Neural crest cell (in vitro differentiated cells): ENCODE measurements around the gene LSR. TPM values are rescaled to one million over a fixed set of nuclear protein-coding genes. Genes with fewer than 3 reads are reported as not detected.

Experiments used
- DNase-seq: peaks from one replicate; pipeline ENCODE4 v3.0.0; 2021; ENCODE audit warnings: low read depth, mixed read lengths, low spot score
- H3K27ac Mint-ChIP-seq: one replicate; pipeline ENCODE4 v1.8.0; 2021; ENCODE audit warnings: mild to moderate bottlenecking, mixed read lengths; ENCODE audit not compliant: unreplicated experiment
- H3K27me3 Mint-ChIP-seq: 2 replicates; pipeline ENCODE4 v1.8.0; 2021; ENCODE audit warnings: low read depth, mild to moderate bottlenecking, mixed read lengths
- H3K36me3 Mint-ChIP-seq: 2 replicates; pipeline ENCODE4 v1.8.0; 2021; ENCODE audit warnings: low read depth, mild to moderate bottlenecking, mixed read lengths
- H3K4me1 Mint-ChIP-seq: 2 replicates; pipeline ENCODE4 v1.8.0; 2021; ENCODE audit warnings: mixed read lengths
- H3K4me3 Mint-ChIP-seq: one replicate; pipeline ENCODE4 v1.8.0; 2021; ENCODE audit warnings: mild to moderate bottlenecking, mixed read lengths
- H3K9me3 Mint-ChIP-seq: 2 replicates; pipeline ENCODE4 v1.8.0; 2021; ENCODE audit warnings: mixed read lengths
- CTCF ChIP-seq: fragments of 200-600 bp; sonication (generic); conservative IDR thresholded peaks from 2 replicates; pipeline ENCODE4 v1.5.0; 2021; ENCODE audit warnings: antibody characterized with exemption, mild to moderate bottlenecking
- total RNA-seq: library from RNA; stranded (reverse); gene quantifications from 2 replicates; pipeline ENCODE4 v1.2.1, GENCODE V29; 2021

Gene LSR
- total RNA-seq, 1 donor from 2014 or later = 3.5 TPM

DNA sequence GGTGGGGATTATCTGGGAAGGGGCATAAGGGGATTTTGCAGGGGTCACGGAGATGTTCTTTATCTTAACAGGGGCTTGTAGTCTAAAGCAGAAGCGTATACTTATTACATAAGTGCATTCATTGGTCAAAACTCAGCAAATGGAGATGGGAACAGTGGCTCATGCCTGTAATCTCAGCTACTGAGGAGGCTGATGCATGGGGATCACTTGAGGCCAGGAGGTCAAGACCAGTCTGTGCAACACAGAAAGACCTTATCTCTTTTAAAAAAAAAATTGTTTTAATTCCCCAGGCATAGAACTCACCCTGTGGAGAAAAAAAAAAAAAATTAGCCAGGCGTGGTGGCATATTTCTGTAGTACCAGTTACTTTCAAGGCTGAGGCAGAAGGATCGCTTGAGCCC lies 39.2 kb upstream of the LSR start:
- Mint-ChIP-seq H3K27ac (no peak overlapping the region), H3K9me3 (no peaks in the 10 kb centered on the region), H3K4me3 (no peak overlapping the region), H3K27me3 (no peaks in the 10 kb centered on the region), H3K36me3 (no peaks in the 10 kb centered on the region), H3K4me1 (no peaks in the 10 kb centered on the region)
- no peak for TF ChIP-seq CTCF
- DNase-seq = no peak

DNA sequence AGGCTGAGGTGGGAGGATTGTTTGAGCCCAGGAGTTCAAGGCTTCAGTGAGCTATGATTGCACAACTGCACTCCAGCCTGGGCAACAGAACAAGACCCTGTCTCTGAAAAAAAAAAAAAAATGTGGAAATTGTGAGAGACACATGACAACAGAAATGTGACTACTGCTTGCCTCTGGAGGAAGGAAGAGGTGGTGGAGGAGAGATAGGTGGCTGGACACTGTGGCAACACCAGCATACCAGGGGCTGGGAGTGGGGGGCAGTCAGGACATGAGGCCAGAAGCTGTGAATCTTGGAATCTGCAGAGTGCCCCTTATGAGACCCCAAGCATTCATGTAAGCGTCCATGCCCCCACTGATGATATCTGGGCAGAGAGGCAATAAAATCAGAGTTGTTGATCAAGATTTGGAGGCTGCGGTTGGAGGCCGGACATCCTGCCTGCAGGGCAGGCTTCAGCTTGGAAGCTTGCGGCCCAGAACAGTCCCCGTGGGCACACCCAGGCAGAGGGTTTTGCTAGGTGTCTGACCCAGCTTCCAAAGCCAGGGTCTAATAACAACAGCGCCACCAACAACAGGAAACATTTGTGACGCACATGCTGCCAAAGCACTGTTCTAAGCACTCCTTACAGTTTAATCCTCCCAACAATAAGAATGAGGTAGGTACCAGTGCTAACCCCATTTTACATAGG lies 37.1 kb upstream of the LSR start:
- Mint-ChIP-seq H3K9me3 (peaks cover 2% of the 10 kb centered on the region), H3K27me3 (no peaks in the 10 kb centered on the region), H3K27ac (no peak overlapping the region), H3K36me3 (no peaks in the 10 kb centered on the region), H3K4me1 (no peaks in the 10 kb centered on the region), H3K4me3 (no peak overlapping the region)
- no peak for DNase-seq
- no peak for TF ChIP-seq CTCF

DNA sequence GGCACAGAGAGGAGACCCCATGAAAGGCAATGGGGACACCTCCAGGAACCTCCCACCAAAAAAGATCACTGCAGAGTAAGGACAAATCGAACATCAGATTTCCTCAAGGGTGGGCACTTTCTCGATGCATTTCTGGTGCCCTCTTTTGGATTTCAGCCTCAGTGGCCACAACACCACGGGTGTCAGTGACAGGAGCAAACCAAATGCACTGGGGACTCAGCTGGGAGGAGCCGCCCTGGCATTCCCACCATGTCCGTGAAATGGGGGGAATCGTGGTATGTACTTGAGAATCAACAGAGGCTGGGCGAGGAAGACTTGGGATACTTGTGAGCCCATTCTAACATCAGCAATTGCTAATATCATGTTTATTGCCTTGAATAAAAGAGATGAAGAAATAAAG lies 36.6 kb upstream of the LSR start:
- Mint-ChIP-seq H3K36me3 (no peaks in the 10 kb centered on the region), H3K27me3 (no peaks in the 10 kb centered on the region), H3K4me3 (no peak overlapping the region), H3K9me3 (peaks cover 3% of the 10 kb centered on the region), H3K4me1 (no peaks in the 10 kb centered on the region), H3K27ac (no peak overlapping the region)
- TF ChIP-seq CTCF = no peak
- DNase-seq = no peak

DNA sequence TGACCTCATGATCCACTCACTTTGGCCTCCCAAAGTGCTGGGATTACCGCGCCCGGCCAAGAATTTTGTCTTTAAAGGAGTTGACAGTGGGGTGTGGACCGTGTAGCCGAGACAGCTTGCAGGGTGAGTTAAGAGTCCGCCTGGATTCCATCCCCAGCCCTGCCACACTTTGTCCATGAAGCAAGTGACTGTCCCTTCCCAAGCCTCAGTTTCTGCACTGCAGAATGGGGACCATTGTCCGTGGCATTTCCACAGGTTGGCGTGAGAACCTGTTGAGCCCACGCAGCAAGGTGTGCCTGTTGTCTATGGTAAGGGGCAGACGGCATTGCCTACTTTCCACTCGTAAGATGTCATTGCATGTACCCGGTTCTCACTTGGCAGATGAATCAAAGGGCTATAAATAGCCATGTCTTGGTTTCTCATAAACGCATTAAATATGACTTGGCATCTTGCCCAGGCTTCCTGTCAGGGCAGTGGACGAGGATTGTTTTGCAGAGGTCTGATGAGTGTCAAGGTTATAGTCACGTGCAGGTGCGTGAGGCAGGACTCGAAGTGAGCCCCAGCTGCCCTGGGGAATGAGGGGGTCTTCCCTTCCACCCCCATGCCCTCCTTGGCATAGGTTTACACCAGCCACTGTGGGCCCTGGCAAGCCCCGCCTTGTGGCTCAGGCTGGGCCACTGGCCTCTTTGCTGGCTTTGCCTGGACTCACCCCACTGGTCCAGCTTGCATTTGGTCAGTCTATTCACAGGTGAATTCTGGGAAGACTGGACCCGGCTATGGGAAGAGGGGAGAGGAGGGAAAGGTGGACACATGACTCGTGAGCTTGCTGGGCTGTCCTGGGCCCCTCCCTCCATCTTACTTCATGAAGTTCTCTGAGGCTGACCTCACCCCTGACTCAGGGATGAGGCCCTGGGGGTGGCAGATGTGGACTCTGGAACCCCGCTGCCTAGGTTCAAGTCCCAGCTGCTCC lies 34.9 kb upstream of the LSR start:
- no peak overlapping the region for H3K27ac Mint-ChIP-seq
- H3K27me3 Mint-ChIP-seq = no peaks in the 10 kb centered on the region
- DNase-seq = no peak
- no peak for TF ChIP-seq CTCF
- peaks cover 8% of the 10 kb centered on the region for H3K9me3 Mint-ChIP-seq
- H3K4me3 Mint-ChIP-seq = no peak overlapping the region
- H3K4me1 Mint-ChIP-seq = no peaks in the 10 kb centered on the region
- H3K36me3 Mint-ChIP-seq = no peaks in the 10 kb centered on the region

GRCh38 chr19:35214766-35215422 lies 33.9 kb upstream of the LSR start:
- no peak overlapping the region for H3K27ac Mint-ChIP-seq

More at GRCh38 chr19:35214766-35215422, 33.9 kb upstream of the LSR start:
- H3K36me3 Mint-ChIP-seq = no peaks in the 10 kb centered on the region
- no peaks in the 10 kb centered on the region for H3K4me1 Mint-ChIP-seq
- peaks cover 12% of the 10 kb centered on the region for H3K9me3 Mint-ChIP-seq
- no peak overlapping the region for H3K4me3 Mint-ChIP-seq
- H3K27me3 Mint-ChIP-seq = no peaks in the 10 kb centered on the region
- no peak for DNase-seq
- no peak for TF ChIP-seq CTCF
